IPS-NIHi7 (cell line): Measurements from ENCODE around the gene NAP1L2.
"Not testable (repeated sequence)": the region's sequence is repeated elsewhere in the genome, so short reads cannot be mapped to it uniquely, and the experiment has no call there.

Source experiments
- DNase-seq: peaks from one replicate; pipeline ENCODE4 v3.0.0; 2012; ENCODE audit warnings: mixed read lengths; ENCODE audit errors: extremely low spot score

Gene NAP1L2

GRCh38 chrX:73214426-73215094 is at the start of gene NAP1L2:
Gene NAP1L2 (minus strand): TSS chrX:73214851. CDS start chrX:73214492, 359 bp downstream.
- peak; percentile 33 for DNase-seq

- DNase-seq = peak; percentile 24
Measured at GRCh38 chrX:73262991-73263390, 48.3 kb upstream of the NAP1L2 start.

- DNase-seq = peak; percentile 20
Measured at GRCh38 chrX:73239242-73239641, 24.6 kb upstream of the NAP1L2 start.

GRCh38 chrX:73217621-73218020 is 3.0 kb upstream of the NAP1L2 start:
- no peak for DNase-seq

GRCh38 chrX:73215246-73215645 is 595 bp upstream of the NAP1L2 start:
- DNase-seq = no peak

- DNase-seq = peak; percentile 10
Measured at GRCh38 chrX:73213734-73214425, 771 bp downstream of the NAP1L2 start.

- no peak for DNase-seq
Measured at GRCh38 chrX:73206366-73206765, 8.3 kb downstream of the NAP1L2 start.

GRCh38 chrX:73182502-73183114 is 32.0 kb downstream of the NAP1L2 start:
- DNase-seq = no peak

GRCh38 chrX:73168945-73169344 is 45.7 kb downstream of the NAP1L2 start:
- not testable (repeated sequence) for DNase-seq
